AG09309 (cell line): ENCODE data around the gene COPZ1.

Experiments used
- DNase-seq: peaks from one replicate; pipeline ENCODE4 v3.0.0-alpha.2; 2010; ENCODE audit warnings: low read depth
- H3K4me3 ChIP-seq: 2 replicates; pipeline ENCODE4 v1.5.1; 2011; ENCODE audit warnings: mild to moderate bottlenecking, low read depth, low read length, moderate library complexity; ENCODE audit not compliant: control insufficient read depth
- TF ChIP-seq, protein P1 (sequence below): IDR thresholded peaks from 2 replicates; pipeline ENCODE4 v1.5.1; 2011; ENCODE audit warnings: mild to moderate bottlenecking, low read depth, low read length, inconsistent platforms; ENCODE audit not compliant: insufficient read depth, control insufficient read depth; ENCODE audit errors: missing control alignments

COPZ1 gene

DNA sequence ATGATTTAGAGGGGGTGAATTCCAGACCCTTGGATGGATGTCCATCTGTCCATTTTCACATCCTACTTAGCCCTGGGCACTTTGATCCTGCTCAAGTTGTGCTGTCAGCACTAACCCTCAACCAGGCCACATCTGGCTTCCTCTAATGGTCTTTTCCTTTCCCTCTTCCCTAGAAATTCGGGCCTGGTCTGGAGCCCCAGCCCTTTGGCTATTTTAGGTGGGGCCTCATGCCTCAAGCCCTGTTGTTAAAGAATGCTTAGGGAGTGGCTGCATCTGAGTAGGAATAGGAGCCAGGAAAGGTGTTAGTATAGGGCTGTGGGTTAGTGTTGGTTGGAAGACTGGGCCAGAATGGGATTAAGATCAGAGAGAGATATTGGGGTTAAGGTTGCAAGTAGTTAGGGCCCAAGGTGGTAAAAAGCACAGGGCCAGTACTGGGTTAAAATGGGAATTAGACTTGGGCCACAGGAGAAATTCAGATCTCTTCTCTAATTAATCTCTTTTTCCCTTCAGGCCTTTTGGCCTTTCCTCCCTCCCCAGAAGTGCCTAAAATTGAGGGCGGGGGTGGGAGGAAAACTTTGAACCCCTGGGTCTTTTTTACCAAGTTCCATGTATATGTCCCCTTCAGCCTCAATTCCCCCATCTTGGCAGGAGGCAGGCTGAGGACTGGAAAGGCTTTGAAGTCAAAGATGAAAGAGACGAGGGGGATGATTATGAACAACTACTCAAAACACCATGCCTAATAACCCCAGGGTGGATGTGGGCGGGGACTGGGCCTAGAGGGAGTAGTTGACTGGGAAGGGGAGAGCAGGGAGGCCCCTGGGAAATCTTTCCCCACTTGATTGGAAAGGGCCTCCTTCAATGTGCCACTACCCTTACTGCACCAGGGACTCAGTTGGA is 63.6 kb downstream of the COPZ1 start:
- H3K4me3 ChIP-seq = no peak overlapping the region
- TF ChIP-seq, protein P1, sequence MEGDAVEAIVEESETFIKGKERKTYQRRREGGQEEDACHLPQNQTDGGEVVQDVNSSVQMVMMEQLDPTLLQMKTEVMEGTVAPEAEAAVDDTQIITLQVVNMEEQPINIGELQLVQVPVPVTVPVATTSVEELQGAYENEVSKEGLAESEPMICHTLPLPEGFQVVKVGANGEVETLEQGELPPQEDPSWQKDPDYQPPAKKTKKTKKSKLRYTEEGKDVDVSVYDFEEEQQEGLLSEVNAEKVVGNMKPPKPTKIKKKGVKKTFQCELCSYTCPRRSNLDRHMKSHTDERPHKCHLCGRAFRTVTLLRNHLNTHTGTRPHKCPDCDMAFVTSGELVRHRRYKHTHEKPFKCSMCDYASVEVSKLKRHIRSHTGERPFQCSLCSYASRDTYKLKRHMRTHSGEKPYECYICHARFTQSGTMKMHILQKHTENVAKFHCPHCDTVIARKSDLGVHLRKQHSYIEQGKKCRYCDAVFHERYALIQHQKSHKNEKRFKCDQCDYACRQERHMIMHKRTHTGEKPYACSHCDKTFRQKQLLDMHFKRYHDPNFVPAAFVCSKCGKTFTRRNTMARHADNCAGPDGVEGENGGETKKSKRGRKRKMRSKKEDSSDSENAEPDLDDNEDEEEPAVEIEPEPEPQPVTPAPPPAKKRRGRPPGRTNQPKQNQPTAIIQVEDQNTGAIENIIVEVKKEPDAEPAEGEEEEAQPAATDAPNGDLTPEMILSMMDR = no peak
- no peak for DNase-seq

DNA sequence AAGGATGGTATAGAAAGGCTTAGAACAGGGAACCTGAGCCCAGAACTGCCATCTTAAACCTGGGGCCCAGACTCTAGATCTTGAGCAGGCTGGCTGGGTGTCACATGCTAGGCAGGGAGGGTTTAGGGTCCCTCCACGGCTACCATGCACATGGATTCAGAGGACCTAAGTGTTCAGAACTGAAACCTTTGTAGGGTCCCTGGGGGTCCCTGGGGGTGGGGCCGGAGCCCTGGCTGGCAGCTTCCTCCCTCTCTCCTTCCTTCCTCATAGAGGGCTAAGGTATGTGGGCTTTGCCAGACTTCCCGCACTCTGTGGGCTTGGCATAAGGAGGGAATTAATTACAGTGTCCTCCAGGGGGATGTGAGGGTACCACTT is 64.2 kb downstream of the COPZ1 start:
- H3K4me3 ChIP-seq = no peak overlapping the region
- TF ChIP-seq, protein P1 = no peak
- no peak for DNase-seq

DNA sequence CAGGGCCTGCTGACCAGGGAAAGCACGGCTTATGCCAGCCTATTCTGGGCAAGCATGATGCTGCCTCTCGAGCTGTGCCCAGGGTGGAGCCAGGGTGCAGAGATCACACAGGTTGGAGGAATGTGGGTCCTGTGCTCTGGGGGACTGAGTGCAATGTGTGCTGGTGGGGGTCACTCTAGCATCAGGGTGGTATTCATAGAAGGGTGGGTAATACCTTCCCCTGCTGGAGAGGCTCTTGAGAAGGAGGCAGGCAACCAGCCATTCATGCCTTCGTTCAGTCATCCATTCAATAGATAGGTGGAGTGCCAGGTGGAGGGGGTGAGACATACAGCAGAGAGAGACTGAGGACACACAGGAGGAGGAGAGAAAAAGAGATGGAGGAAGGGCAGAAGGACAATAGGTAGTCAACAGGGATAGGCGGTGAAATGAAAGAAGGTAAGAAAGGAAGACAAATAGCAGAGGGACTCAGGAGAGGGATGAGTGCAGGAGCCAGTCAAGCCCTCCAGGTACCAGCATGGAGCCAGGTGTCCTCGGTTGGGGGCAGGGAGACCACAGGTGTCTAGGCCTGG is 64.8 kb downstream of the COPZ1 start:
- TF ChIP-seq, protein P1 = no peak
- no peak for DNase-seq
- H3K4me3 ChIP-seq = no peak overlapping the region

DNA sequence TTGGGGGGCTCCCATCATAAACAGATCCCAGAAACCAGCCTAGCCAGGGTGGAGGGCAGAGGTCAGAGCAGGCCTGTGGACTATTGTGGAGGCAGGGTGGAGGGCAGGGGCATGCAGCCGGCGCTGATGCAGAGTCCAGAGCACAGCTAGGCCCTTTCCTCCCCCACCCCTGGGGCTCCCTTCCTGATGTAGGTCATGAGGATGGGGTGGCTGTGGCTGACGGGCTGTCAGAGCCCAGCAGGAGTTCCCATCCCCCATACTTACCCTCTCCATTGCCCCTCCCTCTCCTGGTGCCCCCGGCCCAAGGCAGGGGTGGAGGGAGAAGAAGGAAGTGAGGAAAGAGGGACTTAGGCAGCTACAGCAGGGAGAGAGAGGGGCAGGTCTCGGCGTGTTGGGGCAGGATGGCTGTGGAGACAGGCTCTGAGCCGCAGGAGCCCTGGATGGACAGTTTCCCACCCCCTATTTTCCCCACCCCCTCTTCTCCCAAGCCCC is 65.3 kb downstream of the COPZ1 start:
- no peak overlapping the region for H3K4me3 ChIP-seq
- TF ChIP-seq, protein P1 = no peak
- DNase-seq = no peak

DNA sequence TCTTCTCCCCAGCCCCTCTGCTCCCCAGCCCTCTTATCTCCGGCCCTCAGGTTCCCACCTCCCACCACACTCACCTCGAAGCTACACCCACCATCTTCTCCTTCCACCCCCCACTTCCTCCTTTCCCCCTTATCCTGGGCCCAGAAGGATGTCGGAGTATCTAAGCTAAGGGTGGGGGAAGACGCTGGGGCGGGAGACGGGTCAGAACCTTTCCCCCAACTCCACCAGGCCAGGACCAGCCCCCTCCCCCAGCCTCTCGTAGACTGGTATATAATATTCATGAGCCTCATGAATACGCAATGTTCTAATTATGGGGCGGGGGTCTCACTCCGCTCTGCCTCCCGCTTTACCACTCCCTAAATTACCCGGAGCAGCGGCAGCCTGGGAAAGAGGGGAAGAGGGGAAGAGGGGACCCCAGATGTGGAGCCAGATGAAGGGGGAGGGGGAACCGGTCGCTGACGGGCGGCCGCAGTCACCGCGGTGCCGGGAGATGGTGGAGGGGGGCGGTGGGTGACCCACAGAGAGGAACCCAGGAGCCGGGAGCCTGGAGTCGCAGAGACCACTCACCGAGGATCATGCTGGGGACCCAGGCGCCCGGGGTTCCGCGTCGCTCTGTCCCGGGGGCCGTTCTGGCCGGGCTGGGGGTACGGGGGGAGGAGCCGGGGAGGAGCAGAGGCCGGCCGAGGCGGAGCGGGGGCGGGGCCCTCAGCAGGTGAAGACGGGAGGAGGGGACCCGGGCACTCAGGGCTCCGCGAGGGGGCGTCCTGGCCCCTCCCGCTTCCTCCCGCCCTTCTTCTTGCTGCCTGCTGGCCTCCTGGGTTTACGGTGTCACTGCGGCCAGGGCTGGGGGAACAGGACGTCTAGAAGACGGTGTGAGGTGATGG is 66.0 kb downstream of the COPZ1 start:
- H3K4me3 ChIP-seq = no peak overlapping the region
- DNase-seq = no peak
- TF ChIP-seq, protein P1 = no peak

DNA sequence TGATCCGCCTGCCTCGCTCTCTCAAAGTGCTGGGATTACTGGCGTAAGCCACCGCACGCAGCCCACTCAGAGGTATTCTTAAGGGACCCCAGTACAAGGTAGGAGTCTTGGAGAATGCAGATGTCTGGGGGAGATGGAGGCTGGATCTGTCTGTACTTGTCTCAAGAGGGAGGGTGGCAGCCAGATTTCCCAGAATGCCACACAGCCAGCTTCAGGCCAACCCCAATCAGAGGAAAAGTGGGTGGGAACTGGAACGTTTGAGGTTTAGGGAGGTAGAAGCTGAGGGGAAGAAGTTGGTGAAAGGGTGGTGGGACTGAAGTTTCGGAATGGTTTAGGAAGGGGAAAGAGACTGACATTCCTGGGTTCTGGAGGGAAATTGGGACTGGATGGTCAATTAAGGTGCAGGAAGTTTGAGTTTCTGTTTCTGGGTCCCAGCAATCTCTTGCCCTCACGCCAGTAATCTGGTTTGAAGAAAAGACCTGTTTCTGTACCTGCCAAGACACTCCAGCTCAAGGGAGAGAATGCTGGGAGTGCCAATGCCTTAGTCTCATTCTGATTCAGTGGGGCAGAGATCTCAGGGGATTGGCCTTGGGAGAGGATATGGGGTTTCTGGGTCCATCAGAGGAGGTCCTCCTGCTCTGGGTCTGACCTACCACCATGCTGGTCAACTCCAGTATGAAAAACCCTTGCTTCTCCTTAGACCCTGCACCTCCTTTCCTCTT is 67.7 kb downstream of the COPZ1 start:
- no peak for DNase-seq
- no peak overlapping the region for H3K4me3 ChIP-seq
- TF ChIP-seq, protein P1 = no peak
